H7 (cell line): ENCODE data around the gene PEF1. TPM values are rescaled to one million over a fixed set of nuclear protein-coding genes. Genes with fewer than 3 reads are reported as not detected.

Source experiments
- DNase-seq: peaks from one replicate; pipeline ENCODE4 v3.0.0; 2012
- H3K27me3 ChIP-seq: 2 replicates; pipeline ENCODE4 v1.6.0; 2011; ENCODE audit warnings: mild to moderate bottlenecking, low read length; ENCODE audit not compliant: control insufficient read depth, insufficient read depth
- H3K36me3 ChIP-seq: replicated peaks from 2 replicates; pipeline ENCODE4 v1.5.1; 2011; ENCODE audit warnings: low read length; ENCODE audit not compliant: control insufficient read depth, insufficient read depth
- H3K4me3 ChIP-seq: 2 replicates; pipeline ENCODE4 v1.5.1; 2011; ENCODE audit warnings: low read depth, mild to moderate bottlenecking, control low read depth, low read length, moderate library complexity; ENCODE audit not compliant: insufficient read depth
- total RNA-seq: library from RNA; depleted of rRNA; stranded (reverse); fragments of >200 nt; shearing (Covaris generic); gene quantifications from 2 replicates; pipeline ENCODE4 v1.2.3, GENCODE V29; 2014; rRNA removed

PEF1 gene
- total RNA-seq: 95.7 and 129 TPM in 2 replicates

DNA sequence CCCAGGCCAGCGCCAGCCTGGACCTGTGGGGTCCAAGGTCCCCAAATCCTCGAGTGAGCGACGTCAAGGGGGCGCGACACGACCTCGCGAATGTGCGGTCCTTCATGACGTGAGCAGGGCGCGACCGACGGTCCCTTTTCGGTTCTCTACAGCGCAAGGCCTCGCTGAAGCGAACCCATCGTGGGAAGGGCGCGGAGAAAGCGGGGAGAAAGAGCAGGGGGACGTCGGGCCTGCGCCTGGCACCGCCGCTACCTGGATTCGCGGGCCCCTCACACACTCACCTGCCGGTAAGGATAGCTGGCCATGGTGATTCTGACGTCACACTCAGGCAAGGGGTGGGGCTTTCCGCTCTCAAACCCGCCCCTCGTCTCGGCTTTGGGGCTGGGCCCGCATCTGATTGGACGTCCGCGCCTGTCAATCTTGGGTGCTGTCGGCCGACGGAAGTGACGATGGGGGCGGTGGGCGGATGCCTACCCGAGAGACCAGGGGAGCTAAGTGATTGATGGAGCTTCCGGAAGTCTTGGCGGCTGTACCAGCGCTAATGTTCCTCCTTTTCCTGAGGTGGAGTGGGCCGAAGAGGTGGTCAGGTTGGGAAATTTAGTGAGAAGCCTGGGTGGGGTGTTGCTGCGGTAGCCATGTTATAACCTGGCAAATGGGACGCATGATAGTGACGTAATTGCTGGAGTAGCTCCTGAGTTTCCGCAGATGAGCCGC lies at the start of gene PEF1:
PEF1 (minus strand) TSS at position 317 of the 714 bp plus-strand sequence; CDS start at position 305, 12 bp downstream.
- Histone ChIP-seq H3K4me3 (peak within 1 kb of the TSS; percentile 90), H3K36me3 (no peaks in the 10 kb centered on the region), H3K27me3 (no peaks in the 10 kb centered on the region)
- DNase-seq: peak; percentile 99

- no peak overlapping the region for H3K4me3 ChIP-seq
- no peaks in the 10 kb centered on the region; the same call in 1 of the 2 replicates for H3K36me3 ChIP-seq
- H3K27me3 ChIP-seq: no peaks in the 10 kb centered on the region
- DNase-seq: no peak
Measured at GRCh38 chr1:31693231-31693630, 48.6 kb upstream of the PEF1 start.

GRCh38 chr1:31691951-31692350 lies 47.3 kb upstream of the PEF1 start:
- no peak overlapping the region for H3K4me3 ChIP-seq
- H3K27me3 ChIP-seq: no peaks in the 10 kb centered on the region
- DNase-seq: no peak
- H3K36me3 ChIP-seq: no peaks in the 10 kb centered on the region

- no peaks in the 10 kb centered on the region for H3K27me3 ChIP-seq
- H3K36me3 ChIP-seq: no peaks in the 10 kb centered on the region
Measured at GRCh38 chr1:31691446-31691845, 46.8 kb upstream of the PEF1 start.

GRCh38 chr1:31690921-31691320 lies 46.2 kb upstream of the PEF1 start:
- Histone ChIP-seq H3K4me3 (no peak overlapping the region), H3K27me3 (no peaks in the 10 kb centered on the region), H3K36me3 (no peaks in the 10 kb centered on the region)
- DNase-seq: no peak

More at GRCh38 chr1:31691446-31691845, 46.8 kb upstream of the PEF1 start:
- H3K4me3 ChIP-seq: no peak overlapping the region
- no peak for DNase-seq

- DNase-seq: no peak
- H3K4me3 ChIP-seq: no peak overlapping the region
Measured at GRCh38 chr1:31689854-31690253, 45.2 kb upstream of the PEF1 start.

GRCh38 chr1:31689379-31689778 lies 44.7 kb upstream of the PEF1 start:
- Histone ChIP-seq H3K4me3 (no peak overlapping the region), H3K27me3 (no peaks in the 10 kb centered on the region), H3K36me3 (no peaks in the 10 kb centered on the region)
- no peak for DNase-seq

More at GRCh38 chr1:31689854-31690253, 45.2 kb upstream of the PEF1 start:
- Histone ChIP-seq H3K36me3 (no peaks in the 10 kb centered on the region), H3K27me3 (no peaks in the 10 kb centered on the region)

GRCh38 chr1:31688233-31688918 lies 43.7 kb upstream of the PEF1 start:
- Histone ChIP-seq H3K4me3 (no peak overlapping the region), H3K27me3 (no peaks in the 10 kb centered on the region), H3K36me3 (no peaks in the 10 kb centered on the region)
- no peak for DNase-seq

- no peak for DNase-seq
- no peak overlapping the region for H3K4me3 ChIP-seq
Measured at GRCh38 chr1:31687601-31688000, 42.9 kb upstream of the PEF1 start.

DNA sequence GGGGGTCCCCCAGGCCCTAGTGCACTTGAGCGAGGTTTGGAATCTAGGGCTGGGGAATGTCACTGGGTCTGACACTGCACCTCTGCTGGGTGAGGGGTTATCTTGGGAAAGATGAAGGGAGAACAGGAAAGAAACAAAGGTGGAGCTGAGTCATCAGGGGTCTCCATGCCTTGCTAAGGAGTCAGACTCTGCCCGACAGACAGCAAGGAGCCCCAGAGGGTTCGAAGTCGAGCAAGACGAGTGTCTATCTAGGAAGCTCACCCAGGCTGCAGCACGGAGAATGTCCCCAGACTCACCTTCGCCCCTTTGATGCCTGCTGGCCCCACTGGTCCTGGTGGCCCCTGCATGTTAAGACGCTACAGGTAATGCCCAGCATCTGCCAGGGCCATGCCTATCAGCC lies 41.1 kb upstream of the PEF1 start:
- DNase-seq: no peak
- no peaks in the 10 kb centered on the region for H3K27me3 ChIP-seq
- H3K36me3 ChIP-seq: no peaks in the 10 kb centered on the region
- H3K4me3 ChIP-seq: no peak overlapping the region

More at GRCh38 chr1:31687601-31688000, 42.9 kb upstream of the PEF1 start:
- Histone ChIP-seq H3K27me3 (no peaks in the 10 kb centered on the region), H3K36me3 (no peaks in the 10 kb centered on the region)

DNA sequence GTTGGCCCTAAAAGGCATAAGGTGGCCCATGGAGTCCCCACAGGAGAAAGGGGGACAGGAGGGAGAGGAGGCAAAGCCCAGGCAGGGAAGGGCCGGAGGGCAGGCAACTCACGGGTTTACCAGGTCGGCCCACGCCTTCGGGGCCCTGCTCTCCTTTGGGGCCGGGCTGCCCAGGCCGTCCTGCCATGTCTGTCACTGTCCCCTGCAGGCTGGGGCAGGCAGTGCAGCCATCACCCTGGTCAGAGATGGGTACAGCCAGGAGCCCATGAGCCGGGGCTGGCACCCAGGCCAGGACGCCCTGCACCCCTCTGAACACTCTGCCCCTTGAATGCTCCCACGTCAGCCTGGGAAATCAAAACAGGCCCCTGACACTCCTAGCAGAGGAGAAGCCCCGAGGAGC lies 39.3 kb upstream of the PEF1 start:
- DNase-seq: peak; percentile 91
- no peaks in the 10 kb centered on the region for H3K36me3 ChIP-seq
- no peaks in the 10 kb centered on the region for H3K27me3 ChIP-seq
- no peak overlapping the region for H3K4me3 ChIP-seq

DNA sequence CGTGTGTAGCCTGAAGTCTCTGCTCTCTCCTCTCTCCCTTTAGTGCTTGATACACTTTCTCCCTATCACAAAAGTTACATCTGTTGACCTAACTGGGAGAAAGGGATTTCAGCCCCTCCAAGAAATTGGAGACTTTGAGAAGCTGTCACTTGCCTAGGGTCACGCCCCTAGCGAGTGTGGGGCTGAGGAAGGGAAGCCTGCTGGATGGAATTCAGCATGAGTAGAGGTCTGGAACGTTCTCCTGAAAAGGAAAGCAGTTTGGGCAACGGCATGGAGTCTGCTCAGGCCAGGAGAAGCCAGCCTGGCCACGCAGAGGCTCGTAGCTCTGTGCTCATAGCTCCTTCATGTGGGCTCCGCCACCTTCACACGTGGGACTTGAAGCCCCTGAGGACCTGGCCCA lies 36.7 kb upstream of the PEF1 start:
- Histone ChIP-seq H3K36me3 (no peaks in the 10 kb centered on the region; the same call in 1 of the 2 replicates), H3K27me3 (no peaks in the 10 kb centered on the region), H3K4me3 (no peak overlapping the region)
- no peak for DNase-seq

DNA sequence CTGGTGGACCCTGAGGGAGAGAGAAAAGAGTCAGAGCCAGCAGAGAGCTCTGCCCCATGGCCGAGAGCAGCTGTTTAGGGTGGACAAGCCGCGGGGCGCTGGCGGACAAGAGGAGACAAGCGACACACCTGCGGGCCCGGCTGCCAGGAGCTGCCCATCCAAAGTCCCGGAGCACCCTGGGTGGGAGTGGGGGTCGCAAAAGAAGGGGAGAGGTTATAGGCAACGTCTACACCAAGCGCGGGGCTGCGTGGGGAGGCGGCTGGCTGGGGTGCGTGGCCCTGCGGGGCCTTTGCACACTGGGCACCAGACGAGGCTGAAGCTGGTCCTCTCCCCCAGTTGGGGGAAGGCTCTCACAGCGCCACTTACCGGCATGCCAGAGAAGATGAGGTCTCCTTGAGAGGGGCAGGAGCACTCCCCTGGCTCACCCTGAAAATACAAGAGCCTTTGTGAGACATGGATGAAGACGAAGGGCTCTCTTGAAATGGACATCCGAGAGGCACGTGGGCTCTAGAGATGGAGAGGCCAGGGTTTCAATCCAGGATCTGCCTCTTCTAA lies 35.1 kb upstream of the PEF1 start:
- H3K4me3 ChIP-seq: no peak overlapping the region
- H3K36me3 ChIP-seq: no peaks in the 10 kb centered on the region; the same call in 1 of the 2 replicates
- no peaks in the 10 kb centered on the region for H3K27me3 ChIP-seq
- DNase-seq: peak; percentile 71

- no peak for DNase-seq
- Histone ChIP-seq H3K27me3 (no peaks in the 10 kb centered on the region), H3K4me3 (no peak overlapping the region), H3K36me3 (no peaks in the 10 kb centered on the region; the same call in 1 of the 2 replicates)
Measured at GRCh38 chr1:31679091-31679490, 34.4 kb upstream of the PEF1 start.

- DNase-seq: no peak
Measured at GRCh38 chr1:31678681-31679080, 34.0 kb upstream of the PEF1 start.

More at GRCh38 chr1:31678681-31679080, 34.0 kb upstream of the PEF1 start:
- Histone ChIP-seq H3K4me3 (no peak overlapping the region), H3K27me3 (no peaks in the 10 kb centered on the region), H3K36me3 (no peaks in the 10 kb centered on the region; the same call in 1 of the 2 replicates)
